ENCODE measurements around the gene B3GAT2. TPM values are rescaled to one million over a fixed set of nuclear protein-coding genes. Genes with fewer than 3 reads are reported as not detected.
A peak's percentile ranks its signal among the peaks of the same experiment; 100 is the strongest.

Gene B3GAT2
- total and polyA plus RNA-seq, 2 donors (not counting 1 experiment from before 2014, with no cell fraction given) = not detected

DNA sequence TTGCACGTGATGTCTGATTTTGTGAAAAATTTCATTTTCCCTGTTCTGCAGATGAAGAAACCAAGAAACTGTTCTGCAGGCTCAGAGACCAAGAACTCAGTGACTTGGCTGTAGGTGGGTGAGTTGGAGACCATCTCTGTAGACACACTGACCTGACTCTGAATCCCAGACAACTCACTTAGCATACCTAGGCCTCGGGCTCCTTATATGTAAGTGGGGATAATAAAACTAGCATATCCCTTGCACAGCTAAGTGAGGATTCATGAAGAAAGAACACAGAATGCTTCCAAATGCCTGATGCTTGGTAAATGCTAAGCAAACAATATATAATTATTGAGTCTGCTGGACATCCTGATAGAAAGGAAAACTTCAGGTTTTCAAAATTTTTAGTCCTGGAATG lies 70.8 kb downstream of the B3GAT2 start:
- WGBS (ENCODE audit: insufficient coverage) = 100% methylated on average over 1 of the region's 2 CpGs
- ATAC-seq (ENCODE audit: low read depth) (no peak), DNase-seq (no peak)
- Histone ChIP-seq H3K4me2 (replicated peaks; ENCODE audit: low read depth, low read length, poor library complexity, severe bottlenecking) (no peak overlapping the region), H3K36me3 (replicated peaks in 1 of 2; ENCODE audit: control extremely low read depth in 1 of 2, control insufficient read depth in 1 of 2, extremely low read depth in 1 of 2, insufficient read depth in 2 of 2, low read length in 1 of 2) (no peaks in the 10 kb centered on the region), H4K20me1 (ENCODE audit: control insufficient read depth, insufficient read depth, low read length, poor library complexity, severe bottlenecking) (no peaks in the 10 kb centered on the region), H2AFZ (ENCODE audit: insufficient read depth, low read depth, low read length, poor library complexity, severe bottlenecking) (no peak overlapping the region), H3K9ac (ENCODE audit: low read length) (no peak overlapping the region), H3K4me3 (ENCODE audit: control extremely low read depth in 1 of 5, extremely low read depth in 1 of 5, insufficient read depth in 1 of 5, low read depth in 2 of 5, low read length in 4 of 5) (no peak overlapping the region), H3K27ac (ENCODE audit: low read length in 2 of 2) (no peak overlapping the region), H3K9me3 (ENCODE audit: control extremely low read depth in 1 of 3, control insufficient read depth in 2 of 3, insufficient read depth in 1 of 3, low read length in 2 of 3) (no peaks in the 10 kb centered on the region), H3K27me3 (replicated peaks in 1 of 4; ENCODE audit: control extremely low read depth in 1 of 4, control insufficient read depth in 3 of 4, insufficient read depth in 4 of 4, low read length in 3 of 4) (peaks cover 0 to 9% (median 0%) of the 10 kb centered on the region in 4 experiments), H3K79me2 (ENCODE audit: control insufficient read depth, insufficient read depth, low read length) (no peaks in the 10 kb centered on the region), H3K4me1 (ENCODE audit: control insufficient read depth in 2 of 2, insufficient read depth in 2 of 2, low read length in 2 of 2) (no peaks in the 10 kb centered on the region)
- H3K27me3 Mint-ChIP-seq = peaks cover 8% of the 10 kb centered on the region
- no peaks in the 10 kb centered on the region for H3K9me3 Mint-ChIP-seq (ENCODE audit: insufficient read depth)
- ChIA-PET CTCF (interaction anchor here (1.4 to 5.3 kb wide), 10 partner anchors 9 to 665 kb away, joined by 3 to 174 read pairs (median 14); no protein-coding TSS in a partner anchor), POLR2A (no interaction called here)
- intact Hi-C loops (cut with micrococcal nuclease) = loop anchor here (10.0 kb wide), 1 partner anchor 129 kb away; no protein-coding TSS in a partner anchor
- no peak overlapping the region for H3K27ac Mint-ChIP-seq
- H3K4me3 Mint-ChIP-seq = no peak overlapping the region
- TF ChIP-seq, protein P1, sequence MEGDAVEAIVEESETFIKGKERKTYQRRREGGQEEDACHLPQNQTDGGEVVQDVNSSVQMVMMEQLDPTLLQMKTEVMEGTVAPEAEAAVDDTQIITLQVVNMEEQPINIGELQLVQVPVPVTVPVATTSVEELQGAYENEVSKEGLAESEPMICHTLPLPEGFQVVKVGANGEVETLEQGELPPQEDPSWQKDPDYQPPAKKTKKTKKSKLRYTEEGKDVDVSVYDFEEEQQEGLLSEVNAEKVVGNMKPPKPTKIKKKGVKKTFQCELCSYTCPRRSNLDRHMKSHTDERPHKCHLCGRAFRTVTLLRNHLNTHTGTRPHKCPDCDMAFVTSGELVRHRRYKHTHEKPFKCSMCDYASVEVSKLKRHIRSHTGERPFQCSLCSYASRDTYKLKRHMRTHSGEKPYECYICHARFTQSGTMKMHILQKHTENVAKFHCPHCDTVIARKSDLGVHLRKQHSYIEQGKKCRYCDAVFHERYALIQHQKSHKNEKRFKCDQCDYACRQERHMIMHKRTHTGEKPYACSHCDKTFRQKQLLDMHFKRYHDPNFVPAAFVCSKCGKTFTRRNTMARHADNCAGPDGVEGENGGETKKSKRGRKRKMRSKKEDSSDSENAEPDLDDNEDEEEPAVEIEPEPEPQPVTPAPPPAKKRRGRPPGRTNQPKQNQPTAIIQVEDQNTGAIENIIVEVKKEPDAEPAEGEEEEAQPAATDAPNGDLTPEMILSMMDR (IDR thresholded peaks at IDR 0.05) = no peak
- no peak for TF ChIP-seq EZH2 (IDR thresholded peaks at IDR 0.05; ENCODE audit: borderline replicate concordance, insufficient read depth, low read depth, low read length, poor library complexity, severe bottlenecking)
- H3K4me1 Mint-ChIP-seq = no peaks in the 10 kb centered on the region

DNA sequence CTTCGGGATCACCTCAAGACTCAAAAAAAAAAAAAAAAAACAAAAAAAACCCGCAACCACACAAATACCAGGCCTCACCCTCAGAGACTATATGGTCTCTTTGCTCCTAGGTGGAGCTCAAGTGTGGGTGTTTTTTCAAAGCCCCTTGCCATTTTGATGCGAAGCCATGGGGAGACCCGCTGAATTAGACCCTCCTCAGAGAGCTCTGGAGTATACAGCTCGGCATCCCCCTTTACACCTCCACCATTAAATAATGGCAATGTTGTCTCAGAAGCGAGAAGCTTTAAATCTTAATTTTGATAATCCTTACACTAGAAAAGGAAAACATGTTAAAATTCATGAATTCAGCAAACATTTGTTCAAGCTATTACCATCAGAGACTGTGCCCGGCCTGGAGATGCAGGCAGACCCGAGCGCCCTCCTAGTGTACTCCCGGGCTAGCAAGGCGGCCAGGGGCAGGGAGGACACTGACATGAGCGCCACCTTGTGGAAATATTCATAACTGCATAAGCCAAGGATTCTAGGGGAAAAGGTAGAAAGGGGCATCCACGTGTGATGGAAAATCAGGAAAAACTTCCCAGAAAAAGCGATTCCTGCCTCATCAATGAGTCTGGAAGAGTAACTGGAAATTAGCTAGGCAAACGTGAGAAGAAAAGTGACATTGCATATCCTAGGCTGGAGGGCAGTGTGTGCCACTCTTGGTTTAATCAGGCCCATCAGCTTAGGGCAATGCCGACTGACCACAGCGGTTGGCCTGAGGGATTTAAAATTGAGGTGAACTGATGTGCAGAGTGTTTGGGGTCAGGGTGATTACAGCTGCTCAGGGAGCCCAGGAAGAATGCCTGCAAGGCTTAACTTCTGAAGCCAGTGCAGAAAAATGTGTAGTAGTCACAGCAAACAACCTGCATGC lies 72.5 kb downstream of the B3GAT2 start:
- ChIA-PET POLR2A (no interaction called here), CTCF (interaction anchor here (0.6 to 5.3 kb wide), 33 partner anchors 8 to 987 kb away, joined by 3 to 174 read pairs (median 6); partner anchors contain the start of gene B3GAT2)
- H3K9me3 ChIP-seq (ENCODE audit: control extremely low read depth in 1 of 3, control insufficient read depth in 2 of 3, insufficient read depth in 1 of 3, low read length in 2 of 3) = no peaks in the 10 kb centered on the region
- ATAC-seq (ENCODE audit: low read depth) (peak; percentile 86), DNase-seq (peak; percentile 66)
- WGBS (ENCODE audit: insufficient coverage) = 39% methylated on average over 12 of the region's 17 CpGs
- TF ChIP-seq, protein P1 (IDR thresholded peaks at IDR 0.05) = peak; percentile 99
- TF ChIP-seq EZH2 (IDR thresholded peaks at IDR 0.05; ENCODE audit: borderline replicate concordance, insufficient read depth, low read depth, low read length, poor library complexity, severe bottlenecking) = no peak
- no peaks in the 10 kb centered on the region for H3K79me2 ChIP-seq (ENCODE audit: control insufficient read depth, insufficient read depth, low read length)
- H3K36me3 ChIP-seq (replicated peaks in 1 of 2; ENCODE audit: control extremely low read depth in 1 of 2, control insufficient read depth in 1 of 2, extremely low read depth in 1 of 2, insufficient read depth in 2 of 2, low read length in 1 of 2) = no peaks in the 10 kb centered on the region
- no peak overlapping the region for H2AFZ ChIP-seq (ENCODE audit: insufficient read depth, low read depth, low read length, poor library complexity, severe bottlenecking)
- no peak overlapping the region for H3K4me3 Mint-ChIP-seq
- no peak overlapping the region for H3K27ac ChIP-seq (ENCODE audit: low read length in 2 of 2)
- H3K9me3 Mint-ChIP-seq (ENCODE audit: insufficient read depth) = no peaks in the 10 kb centered on the region
- no peaks in the 10 kb centered on the region for H3K4me1 Mint-ChIP-seq
- no peak overlapping the region for H3K4me3 ChIP-seq (ENCODE audit: control extremely low read depth in 1 of 5, extremely low read depth in 1 of 5, insufficient read depth in 1 of 5, low read depth in 2 of 5, low read length in 4 of 5)
- H4K20me1 ChIP-seq (ENCODE audit: control insufficient read depth, insufficient read depth, low read length, poor library complexity, severe bottlenecking) = no peaks in the 10 kb centered on the region
- peaks cover 7% of the 10 kb centered on the region for H3K27me3 Mint-ChIP-seq
- H3K27me3 ChIP-seq (replicated peaks in 1 of 4; ENCODE audit: control extremely low read depth in 1 of 4, control insufficient read depth in 3 of 4, insufficient read depth in 4 of 4, low read length in 3 of 4) = peaks cover 0 to 9% (median 0%) of the 10 kb centered on the region in 4 experiments
- H3K27ac Mint-ChIP-seq = no peak overlapping the region
- H3K4me1 ChIP-seq (ENCODE audit: control insufficient read depth in 2 of 2, insufficient read depth in 2 of 2, low read length in 2 of 2) = no peaks in the 10 kb centered on the region
- intact Hi-C loops (cut with micrococcal nuclease) = loop anchor here (1.0 to 10.0 kb wide), 4 partner anchors 130 to 572 kb away; no protein-coding TSS in a partner anchor
- no peak overlapping the region for H3K4me2 ChIP-seq (replicated peaks; ENCODE audit: low read depth, low read length, poor library complexity, severe bottlenecking)
- H3K9ac ChIP-seq (ENCODE audit: low read length) = no peak overlapping the region

All from B cell (primary cell).